ENCODE measurements around the gene ZNF662.

The ZNF662 gene

GRCh38 chr3:42936157-42936981, 30.4 kb downstream of the ZNF662 start:
- DNase-seq (ENCODE audit: low spot score): peak; percentile 80

GRCh38 chr3:42937334-42937733, 31.4 kb downstream of the ZNF662 start:
- DNase-seq (ENCODE audit: low spot score): no peak

DNA sequence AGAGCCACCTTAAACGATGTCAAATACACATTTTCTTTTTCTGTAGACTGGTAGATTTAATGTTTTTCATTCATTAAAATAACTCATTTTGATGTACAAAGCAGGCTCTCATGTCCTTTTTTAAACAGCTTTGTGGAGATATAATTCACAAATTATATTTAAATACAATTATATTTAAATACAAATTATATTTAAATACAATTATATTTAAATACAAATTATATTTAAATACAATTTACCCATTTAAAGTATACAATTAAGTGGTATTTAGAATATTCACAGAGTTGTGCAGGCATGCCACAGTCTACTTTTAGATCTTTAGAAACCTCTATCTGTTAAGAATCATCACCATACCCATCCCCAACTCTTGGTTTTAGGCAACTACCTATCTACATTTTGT, 36.8 kb downstream of the ZNF662 start:
- no peak for DNase-seq (ENCODE audit: low spot score)

GRCh38 chr3:42946050-42946449, 40.1 kb downstream of the ZNF662 start:
- no peak for DNase-seq (ENCODE audit: low spot score)

DNA sequence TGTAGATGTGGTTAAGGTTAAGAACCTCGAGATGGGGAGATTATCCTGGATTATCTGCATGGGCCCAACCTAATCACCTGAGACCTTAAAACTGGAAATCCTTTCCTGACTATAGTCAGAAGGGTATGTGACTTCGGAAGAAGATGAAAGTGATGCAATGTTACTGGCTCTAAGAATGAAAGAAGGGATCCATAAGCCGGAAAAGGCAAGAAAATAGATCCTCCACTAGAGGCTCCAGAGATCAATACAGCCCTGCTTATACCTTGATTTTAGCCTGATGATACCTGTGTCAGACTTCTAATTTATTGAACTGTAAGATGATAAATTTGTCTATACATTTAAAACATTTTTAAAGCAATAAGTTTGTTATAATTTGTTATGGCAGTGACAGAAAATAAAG, 51.6 kb downstream of the ZNF662 start:
- DNase-seq (ENCODE audit: low spot score): no peak

- no peak for DNase-seq (ENCODE audit: low spot score)
Observed at GRCh38 chr3:42960282-42960681, 54.3 kb downstream of the ZNF662 start.

DNA sequence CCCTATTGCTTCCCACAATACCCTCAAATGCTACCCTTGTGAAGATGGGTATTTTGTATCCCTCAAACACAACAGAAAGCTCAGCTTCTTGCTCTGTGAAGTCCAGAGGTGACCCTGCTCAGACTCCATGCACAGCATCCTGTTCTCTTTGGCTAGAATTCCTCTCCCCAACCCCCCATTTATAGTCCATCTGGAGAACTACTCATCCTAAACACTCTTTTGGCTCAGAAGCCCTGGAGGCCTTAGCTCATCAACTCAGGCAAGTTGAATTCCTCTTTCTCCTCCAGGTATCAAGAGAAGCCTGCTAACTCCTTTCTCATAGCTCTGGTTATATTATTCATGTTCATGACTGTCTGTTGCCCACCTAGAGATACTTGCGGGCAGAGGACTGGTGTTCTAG, 54.8 kb downstream of the ZNF662 start:
- DNase-seq (ENCODE audit: low spot score): no peak

GRCh38 chr3:42961633-42962032, 55.7 kb downstream of the ZNF662 start:
- no peak for DNase-seq (ENCODE audit: low spot score)

DNA sequence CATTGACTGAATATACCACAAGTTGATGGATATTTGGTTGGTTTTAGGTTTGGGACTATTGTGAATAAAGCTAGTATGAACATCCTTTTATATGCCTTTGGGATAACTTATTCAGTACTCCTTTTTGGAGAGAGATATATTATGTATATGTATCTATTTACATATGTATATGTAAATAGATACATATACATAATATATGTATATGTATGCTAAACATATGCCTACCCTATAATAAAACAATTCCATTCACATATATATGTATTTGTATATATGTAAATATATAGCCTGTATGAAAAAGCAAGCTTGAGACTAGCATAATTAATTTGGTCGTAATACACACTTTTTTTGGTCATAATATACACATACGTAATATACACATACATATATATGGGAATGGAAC, 57.3 kb downstream of the ZNF662 start:
- DNase-seq (ENCODE audit: low spot score): no peak

DNA sequence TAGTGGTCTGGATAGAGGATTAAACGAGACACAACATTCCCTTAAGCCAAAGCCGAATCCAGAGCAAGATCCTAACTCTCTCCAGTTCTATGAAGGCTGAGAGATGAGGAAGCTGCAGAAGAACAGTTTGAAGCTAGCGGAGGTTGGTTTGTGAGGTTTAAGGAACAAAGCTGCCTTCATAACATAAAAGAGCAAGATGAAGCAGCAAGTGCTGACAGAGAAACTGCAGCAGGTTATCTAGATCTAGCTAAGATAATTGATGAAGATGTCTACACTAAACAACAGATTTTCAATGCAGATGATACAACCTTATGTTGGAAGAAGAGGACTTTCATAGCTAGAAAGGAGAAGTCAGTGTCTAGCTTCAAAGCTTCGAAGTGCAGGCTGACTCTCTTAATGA, 58.3 kb downstream of the ZNF662 start:
- no peak for DNase-seq (ENCODE audit: low spot score)

All from left forelimb (tissue), 1 donor.